ENCODE results near the gene UEVLD.

GRCh38 chr11:18521122-18521521, 67.4 kb downstream of the UEVLD start:
- no peak for TF ChIP-seq CTCF (IDR thresholded peaks at IDR 0.05)
- no peak for TF ChIP-seq POLR2A (IDR thresholded peaks at IDR 0.05)

All from Peyer's patch (tissue), 4 donors.